ENCODE results near the gene SEBOX. TPM values are rescaled to one million over a fixed set of nuclear protein-coding genes. Genes with fewer than 3 reads are reported as not detected.

The SEBOX gene
- polyA plus RNA-seq, 2 of the 4 experiments (the other 2 are of a cell fraction), result not detected

DNA sequence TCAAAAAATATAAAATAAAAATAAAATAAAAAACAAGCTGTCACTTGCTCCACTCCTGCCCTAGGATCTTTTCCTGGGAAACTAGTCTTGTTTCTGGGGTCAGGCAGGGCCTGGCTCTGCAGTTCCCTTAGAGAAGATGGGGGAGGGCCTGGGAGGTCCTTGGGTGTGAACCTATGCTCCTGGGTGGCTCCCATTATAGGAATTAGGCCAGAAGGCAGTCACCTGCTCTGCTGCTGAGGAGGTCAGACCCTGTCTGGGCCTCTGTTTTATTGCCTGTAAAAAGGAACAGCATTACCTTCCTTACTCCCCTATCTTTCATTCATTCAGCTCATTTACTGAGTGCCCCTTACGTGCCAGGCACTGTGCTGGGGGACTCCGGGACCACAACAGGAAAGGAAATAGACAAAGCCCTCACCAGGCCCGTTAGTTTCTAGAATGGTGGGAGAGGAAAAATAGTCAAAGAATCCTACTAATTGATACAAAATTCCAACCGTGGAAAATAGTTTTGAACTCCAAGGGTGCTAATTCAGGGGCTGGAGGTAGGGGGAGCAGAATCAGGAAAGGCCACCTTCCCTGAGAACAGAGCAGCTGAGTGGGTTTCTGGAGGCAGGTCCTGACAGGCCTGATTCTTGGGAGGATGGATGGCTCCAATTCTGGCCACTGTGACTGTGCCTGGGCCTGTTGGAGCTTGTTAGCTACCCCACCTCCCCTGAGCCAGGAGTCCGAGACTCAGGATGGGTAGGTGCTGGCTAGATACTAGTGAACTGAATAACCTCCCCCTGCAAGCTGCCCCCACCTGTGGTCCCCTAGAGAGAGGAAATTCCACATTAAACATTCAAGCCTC, 42.4 kb upstream of the SEBOX start:
- H3K4me2 ChIP-seq, result no peak overlapping the region
- DNase-seq (ENCODE audit: low read depth in 1 of 2, low spot score in 1 of 2) (no peak), FAIRE-seq (no peak), ATAC-seq (no peak)
- 87% methylated on average over 5 of the region's 5 CpGs for WGBS (ENCODE audit: missing lambda C conversion rate)
- peaks cover 15% of the 10 kb centered on the region for H3K4me1 ChIP-seq
- no peak overlapping the region for H3K4me3 ChIP-seq
- TF ChIP-seq, protein P1, sequence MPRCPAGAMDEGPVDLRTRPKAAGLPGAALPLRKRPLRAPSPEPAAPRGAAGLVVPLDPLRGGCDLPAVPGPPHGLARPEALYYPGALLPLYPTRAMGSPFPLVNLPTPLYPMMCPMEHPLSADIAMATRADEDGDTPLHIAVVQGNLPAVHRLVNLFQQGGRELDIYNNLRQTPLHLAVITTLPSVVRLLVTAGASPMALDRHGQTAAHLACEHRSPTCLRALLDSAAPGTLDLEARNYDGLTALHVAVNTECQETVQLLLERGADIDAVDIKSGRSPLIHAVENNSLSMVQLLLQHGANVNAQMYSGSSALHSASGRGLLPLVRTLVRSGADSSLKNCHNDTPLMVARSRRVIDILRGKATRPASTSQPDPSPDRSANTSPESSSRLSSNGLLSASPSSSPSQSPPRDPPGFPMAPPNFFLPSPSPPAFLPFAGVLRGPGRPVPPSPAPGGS (IDR thresholded peaks at IDR 0.05), result no peak
- TF ChIP-seq, protein P2, sequence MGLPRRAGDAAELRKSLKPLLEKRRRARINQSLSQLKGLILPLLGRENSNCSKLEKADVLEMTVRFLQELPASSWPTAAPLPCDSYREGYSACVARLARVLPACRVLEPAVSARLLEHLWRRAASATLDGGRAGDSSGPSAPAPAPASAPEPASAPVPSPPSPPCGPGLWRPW (IDR thresholded peaks at IDR 0.05), result no peak
- TF ChIP-seq KDM5A (IDR thresholded peaks at IDR 0.05), result no peak
- no peak for TF ChIP-seq RCOR1 (IDR thresholded peaks at IDR 0.05; ENCODE audit: low read depth, low read length)
- no peak for TF ChIP-seq NPAS2 (CRISPR knock-in tag; IDR thresholded peaks at IDR 0.05; ENCODE audit: borderline replicate concordance)
- TF ChIP-seq, protein P3, sequence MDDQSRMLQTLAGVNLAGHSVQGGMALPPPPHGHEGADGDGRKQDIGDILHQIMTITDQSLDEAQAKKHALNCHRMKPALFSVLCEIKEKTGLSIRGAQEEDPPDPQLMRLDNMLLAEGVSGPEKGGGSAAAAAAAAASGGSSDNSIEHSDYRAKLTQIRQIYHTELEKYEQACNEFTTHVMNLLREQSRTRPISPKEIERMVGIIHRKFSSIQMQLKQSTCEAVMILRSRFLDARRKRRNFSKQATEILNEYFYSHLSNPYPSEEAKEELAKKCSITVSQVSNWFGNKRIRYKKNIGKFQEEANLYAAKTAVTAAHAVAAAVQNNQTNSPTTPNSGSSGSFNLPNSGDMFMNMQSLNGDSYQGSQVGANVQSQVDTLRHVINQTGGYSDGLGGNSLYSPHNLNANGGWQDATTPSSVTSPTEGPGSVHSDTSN (IDR thresholded peaks at IDR 0.05), result no peak
- TF ChIP-seq, protein P4, sequence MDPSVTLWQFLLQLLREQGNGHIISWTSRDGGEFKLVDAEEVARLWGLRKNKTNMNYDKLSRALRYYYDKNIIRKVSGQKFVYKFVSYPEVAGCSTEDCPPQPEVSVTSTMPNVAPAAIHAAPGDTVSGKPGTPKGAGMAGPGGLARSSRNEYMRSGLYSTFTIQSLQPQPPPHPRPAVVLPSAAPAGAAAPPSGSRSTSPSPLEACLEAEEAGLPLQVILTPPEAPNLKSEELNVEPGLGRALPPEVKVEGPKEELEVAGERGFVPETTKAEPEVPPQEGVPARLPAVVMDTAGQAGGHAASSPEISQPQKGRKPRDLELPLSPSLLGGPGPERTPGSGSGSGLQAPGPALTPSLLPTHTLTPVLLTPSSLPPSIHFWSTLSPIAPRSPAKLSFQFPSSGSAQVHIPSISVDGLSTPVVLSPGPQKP (IDR thresholded peaks at IDR 0.05; ENCODE audit: low read depth, low read length), result no peak
- TF ChIP-seq PHF8 (IDR thresholded peaks at IDR 0.05; ENCODE audit: borderline replicate concordance, low read depth), result no peak
- no peak for TF ChIP-seq NFE2L2 (conservative IDR thresholded peaks at IDR 0.05; ENCODE audit: low read length)
- no peak for TF ChIP-seq NR3C1 (IDR thresholded peaks at IDR 0.05)
- TF ChIP-seq BHLHE40 (IDR thresholded peaks at IDR 0.05; ENCODE audit: low read depth, low read length), result no peak
- no peak for TF ChIP-seq FOSL2 (IDR thresholded peaks at IDR 0.05)
- TF ChIP-seq FOSL2 (CRISPR knock-in tag; IDR thresholded peaks at IDR 0.05), result no peak
- no peak for TF ChIP-seq ZSCAN20 (CRISPR knock-in tag; IDR thresholded peaks at IDR 0.05)
- no peak for TF ChIP-seq CEBPB (IDR thresholded peaks at IDR 0.05)
- TF ChIP-seq ZFP36 (IDR thresholded peaks at IDR 0.05; ENCODE audit: borderline replicate concordance, partially characterized antibody), result no peak
- TF ChIP-seq KDM1A (IDR thresholded peaks at IDR 0.05; ENCODE audit: low read depth), result no peak
- no peak for TF ChIP-seq EHF (CRISPR knock-in tag; IDR thresholded peaks at IDR 0.05)
- no peak overlapping the region for H3K27ac ChIP-seq
- CTCF ChIA-PET, result interaction anchor here (0.6 to 5.6 kb wide), 5 partner anchors 8 to 139 kb away, joined by 3 to 53 read pairs (median 3); partner anchors contain the start of genes SARM1 and VTN
- POLR2A ChIA-PET, result interaction anchor here (0.6 to 1.0 kb wide), 2 partner anchors 9 to 15 kb away, joined by 3 to 5 read pairs; no protein-coding TSS in a partner anchor
- H3K9me3 ChIP-seq, result no peaks in the 10 kb centered on the region

DNA sequence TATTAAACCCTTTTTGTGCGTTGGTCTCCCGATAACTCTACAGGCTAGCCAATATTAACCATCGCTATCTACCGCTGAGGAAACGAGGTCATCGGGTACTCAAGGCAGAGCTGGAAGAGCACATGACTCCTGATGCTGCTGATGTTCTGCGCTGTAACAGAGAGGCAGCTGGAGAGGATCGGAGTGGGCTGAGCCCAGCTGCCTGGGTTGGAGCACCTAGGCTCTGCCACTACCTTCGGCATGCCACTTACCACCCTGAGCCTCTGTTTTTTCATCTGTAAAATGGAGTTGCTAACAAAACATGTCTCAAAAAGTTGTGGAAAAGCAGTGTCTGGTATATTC, 41.4 kb upstream of the SEBOX start:
- CTCF ChIA-PET, result interaction anchor here (1.1 to 5.6 kb wide), 3 partner anchors 11 to 140 kb away, joined by 3 to 53 read pairs (median 4); no protein-coding TSS in a partner anchor
- peak overlapping the region; percentile 89 to 96 for H3K27ac ChIP-seq
- no peaks in the 10 kb centered on the region for H3K9me3 ChIP-seq
- POLR2A ChIA-PET, result interaction anchor here (1.0 to 1.4 kb wide), 2 partner anchors 10 to 71 kb away, joined by 3 to 5 read pairs; partner anchors contain the start of gene TNFAIP1
- whole genome bisulfite sequencing (ENCODE audit: missing lambda C conversion rate), result 44% methylated on average over 9 of the region's 9 CpGs
- TF ChIP-seq KDM1A (IDR thresholded peaks at IDR 0.05; ENCODE audit: low read depth), result peak; percentile 54; the same call in 1 of the 2 replicates
- no peak for TF ChIP-seq ZSCAN20 (CRISPR knock-in tag; IDR thresholded peaks at IDR 0.05)
- peak overlapping the region; percentile 88 for H3K4me2 ChIP-seq
- peaks cover 15% of the 10 kb centered on the region for H3K4me1 ChIP-seq
- H3K4me3 ChIP-seq, result peak overlapping the region; percentile 80
- peak; percentile 16 to 25; a peak in 4 of 6 replicates for ATAC-seq
- DNase-seq (ENCODE audit: low read depth in 1 of 2, low spot score in 1 of 2), result no peak
- no peak for FAIRE-seq

Data from A549 (cell line).